OCI-LY3 (cell line): ENCODE data around the gene ENO3.

ENCODE experiments used
- CTCF ChIP-seq: fragments of 200-600, 300-600 bp; sonication (generic); IDR thresholded peaks from 2 replicates; pipeline ENCODE4 v1.5.1; 2014; ENCODE audit warnings: antibody characterized with exemption, low read length, low read depth
- EZH2phosphoT487 ChIP-seq: fragments of 200-600 bp; shearing (Covaris generic); IDR thresholded peaks from 2 replicates; pipeline ENCODE4 v1.6.1; 2018; ENCODE audit warnings: antibody characterized with exemption, mixed run types, low read depth

GRCh38 chr17:4949321-4950074, 1.4 kb upstream of the ENO3 start:
- TF ChIP-seq CTCF = no peak
- no peak for TF ChIP-seq EZH2phosphoT487
